Mesenchymal stem cell (in vitro differentiated cells and primary cell): ENCODE results near the gene ARL13B.
"Not testable (repeated sequence)": the region's sequence is repeated elsewhere in the genome, so short reads cannot be mapped to it uniquely, and the experiment has no call there.

Experiments
- DNase-seq: peaks from one replicate; pipeline ENCODE4 v3.0.0-alpha.2; 2013
- H2AFZ ChIP-seq: one replicate; pipeline ENCODE4 v1.6.1; 2013; ENCODE audit warnings: low read depth, mild to moderate bottlenecking, control low read depth, inconsistent platforms, low read length, moderate library complexity
- H2AK5ac ChIP-seq: 2 replicates; pipeline ENCODE4 v1.6.1; 2013; ENCODE audit warnings: low read length, moderate library complexity, mild to moderate bottlenecking, inconsistent platforms; ENCODE audit not compliant: severe bottlenecking
- H2BK120ac ChIP-seq: one replicate; pipeline ENCODE4 v1.6.1; 2013; ENCODE audit warnings: low read depth, mild to moderate bottlenecking, inconsistent platforms, low read length, moderate library complexity
- H2BK12ac ChIP-seq, 2 experiments: one replicate each; pipeline ENCODE4 v1.6.1; 2013; ENCODE audit warnings: inconsistent platforms in 2 of 2, low read length in 2 of 2, mild to moderate bottlenecking in 2 of 2, moderate library complexity in 2 of 2, control low read depth in 1 of 2
- H2BK15ac ChIP-seq: one replicate; pipeline ENCODE4 v1.6.1; 2013; ENCODE audit warnings: mild to moderate bottlenecking, low read depth, inconsistent platforms; ENCODE audit not compliant: poor library complexity, severe bottlenecking
- H2BK5ac ChIP-seq: 2 replicates; pipeline ENCODE4 v1.6.1; 2013; ENCODE audit warnings: low read depth, mild to moderate bottlenecking, low read length, control low read depth, inconsistent platforms; ENCODE audit not compliant: poor library complexity, severe bottlenecking
- H3K14ac ChIP-seq, 2 experiments: one replicate each; pipeline ENCODE4 v1.6.1; 2013; ENCODE audit warnings: inconsistent platforms in 2 of 2, low read length in 2 of 2, control low read depth in 1 of 2, mild to moderate bottlenecking in 1 of 2, moderate library complexity in 1 of 2
- H3K18ac ChIP-seq, 2 experiments: one replicate each; pipeline ENCODE4 v1.6.1; 2013; ENCODE audit warnings: inconsistent platforms in 2 of 2, low read length in 2 of 2, control low read depth in 1 of 2, low read depth in 1 of 2, mild to moderate bottlenecking in 1 of 2
- H3K23ac ChIP-seq, 2 experiments: one replicate each; pipeline ENCODE4 v1.6.1; 2013; ENCODE audit warnings: inconsistent platforms in 2 of 2, low read length in 2 of 2, mild to moderate bottlenecking in 2 of 2, moderate library complexity in 2 of 2, control low read depth in 1 of 2
- H3K27ac ChIP-seq: 2 replicates; pipeline ENCODE4 v1.5.1; 2013; ENCODE audit warnings: mild to moderate bottlenecking, moderate library complexity, low read length, control low read depth, inconsistent platforms; ENCODE audit not compliant: poor library complexity, severe bottlenecking
- H3K27me3 ChIP-seq, 2 experiments: 2 replicates each; pipeline versions ENCODE4 v1.6.1 to v1.7.0; 2013; ENCODE audit warnings: low read length in 2 of 2, mild to moderate bottlenecking in 2 of 2, moderate library complexity in 2 of 2, control low read depth in 1 of 2, inconsistent platforms in 1 of 2; ENCODE audit not compliant: control insufficient read depth in 1 of 2, insufficient read depth in 1 of 2
- H3K36me3 ChIP-seq, 2 experiments: 2 replicates each; pipeline versions ENCODE4 v1.6.1 to v1.7.0; 2013; ENCODE audit warnings: low read length in 2 of 2, control low read depth in 1 of 2, inconsistent platforms in 1 of 2, low read depth in 1 of 2, mild to moderate bottlenecking in 1 of 2; ENCODE audit not compliant: insufficient read depth in 2 of 2, control insufficient read depth in 1 of 2
- H3K4ac ChIP-seq, 2 experiments: one replicate each; pipeline ENCODE4 v1.6.1; 2013; ENCODE audit warnings: inconsistent platforms in 2 of 2, low read length in 2 of 2, mild to moderate bottlenecking in 2 of 2, moderate library complexity in 2 of 2, control low read depth in 1 of 2, low read depth in 1 of 2
- H3K4me1 ChIP-seq: 2 replicates; pipeline ENCODE4 v1.6.1; 2013; ENCODE audit warnings: low read depth, low read length, control low read depth; ENCODE audit not compliant: control insufficient read depth, insufficient read depth
- H3K4me2 ChIP-seq: 2 replicates; pipeline ENCODE4 v1.6.1; 2013; ENCODE audit warnings: low read length, mild to moderate bottlenecking, inconsistent platforms; ENCODE audit not compliant: poor library complexity, severe bottlenecking
- H3K4me3 ChIP-seq, 2 experiments: 2 replicates each; pipeline versions ENCODE4 v1.5.1 to v1.7.0; 2013; ENCODE audit warnings: low read length in 2 of 2, mild to moderate bottlenecking in 2 of 2, control low read depth in 1 of 2, low read depth in 1 of 2; ENCODE audit not compliant: insufficient read depth in 1 of 2
- H3K79me1 ChIP-seq: replicated peaks from 2 replicates; pipeline ENCODE4 v1.6.1; 2013; ENCODE audit warnings: mild to moderate bottlenecking, control low read depth, low read length, inconsistent platforms; ENCODE audit not compliant: poor library complexity, severe bottlenecking
- H3K9ac ChIP-seq: 2 replicates; pipeline ENCODE4 v1.7.0; 2013; ENCODE audit warnings: mild to moderate bottlenecking, low read length, moderate library complexity
- H3K9me3 ChIP-seq: 2 replicates; pipeline ENCODE4 v1.7.0; 2013; ENCODE audit warnings: mild to moderate bottlenecking, low read length; ENCODE audit not compliant: control insufficient read depth
- H4K8ac ChIP-seq: one replicate; pipeline ENCODE4 v1.6.1; 2013; ENCODE audit warnings: inconsistent platforms, mild to moderate bottlenecking, low read length, moderate library complexity
- H4K91ac ChIP-seq: one replicate; pipeline ENCODE4 v1.6.1; 2013; ENCODE audit warnings: mild to moderate bottlenecking, low read length, inconsistent platforms
- WGBS: methylation state at CpG from one replicate; pipeline ENCODE4 v1.1.7; 2013; ENCODE audit warnings: mixed read lengths; 5-methylcytosine and 5-hydroxymethylcytosine counted together

ARL13B gene

DNA sequence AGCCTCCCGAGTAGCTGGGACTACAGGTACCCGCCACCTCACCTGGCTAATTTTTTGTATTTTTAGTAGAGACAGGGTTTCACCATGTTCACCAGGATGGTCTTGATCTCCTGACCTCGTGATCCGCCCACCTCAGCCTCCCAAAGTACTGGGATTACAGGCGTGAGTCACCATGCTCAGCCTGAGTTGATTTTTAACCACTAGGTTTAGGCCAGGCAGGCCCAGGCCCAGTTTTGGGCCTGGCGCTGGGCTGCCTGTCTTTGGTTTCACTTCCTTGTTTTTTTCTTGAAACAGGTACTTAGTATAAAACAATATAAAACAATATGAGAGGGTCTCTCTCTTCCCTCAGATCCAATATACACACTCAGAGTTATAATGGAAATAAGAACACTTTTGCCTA, 42.5 kb upstream of the ARL13B start:
- not testable (repeated sequence) for H2BK120ac ChIP-seq, H3K23ac ChIP-seq, H3K27me3 ChIP-seq, H3K79me1 ChIP-seq, H3K36me3 ChIP-seq, H3K4me2 ChIP-seq, H4K8ac ChIP-seq, H2AFZ ChIP-seq, H3K9me3 ChIP-seq, H3K9ac ChIP-seq, H3K18ac ChIP-seq, H3K4ac ChIP-seq, H3K14ac ChIP-seq, H2BK15ac ChIP-seq, H3K4me1 ChIP-seq, DNase-seq, H3K4me3 ChIP-seq, H4K91ac ChIP-seq, H2BK5ac ChIP-seq, H2BK12ac ChIP-seq, H2AK5ac ChIP-seq, H3K27ac ChIP-seq
- 93% methylated on average over 5 of the region's 6 CpGs for WGBS

DNA sequence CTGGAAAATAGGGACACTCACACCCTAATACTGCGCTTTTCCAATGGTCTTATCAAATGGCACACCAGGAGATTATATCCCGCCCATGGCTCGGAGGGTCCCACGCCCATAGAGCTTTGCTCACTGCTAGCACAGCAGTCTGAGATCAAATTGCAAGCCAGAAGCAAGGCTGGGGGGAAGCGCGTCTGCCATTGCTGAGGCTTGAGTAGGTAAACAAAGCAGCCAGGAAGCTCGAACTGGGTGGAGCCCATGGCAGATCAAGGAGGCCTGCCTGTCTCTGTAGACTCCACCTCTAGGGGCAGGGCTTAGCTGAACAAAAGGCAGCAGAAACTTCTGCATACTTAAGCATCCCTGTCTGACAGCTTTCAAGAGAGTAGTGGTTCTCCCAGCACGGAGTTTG, 30.0 kb upstream of the ARL13B start:
- not testable (repeated sequence) for DNase-seq, H3K4ac ChIP-seq, H2AFZ ChIP-seq, H3K27ac ChIP-seq, H3K4me1 ChIP-seq, H3K4me2 ChIP-seq, H3K9ac ChIP-seq, H3K27me3 ChIP-seq, H4K91ac ChIP-seq, H3K9me3 ChIP-seq, H3K36me3 ChIP-seq, H2BK5ac ChIP-seq, H3K79me1 ChIP-seq, H2BK120ac ChIP-seq, H2BK12ac ChIP-seq, H3K4me3 ChIP-seq, H2AK5ac ChIP-seq, H3K14ac ChIP-seq, H2BK15ac ChIP-seq, H3K23ac ChIP-seq, H4K8ac ChIP-seq, H3K18ac ChIP-seq
- WGBS = 87% methylated on average over 8 of the region's 8 CpGs

DNA sequence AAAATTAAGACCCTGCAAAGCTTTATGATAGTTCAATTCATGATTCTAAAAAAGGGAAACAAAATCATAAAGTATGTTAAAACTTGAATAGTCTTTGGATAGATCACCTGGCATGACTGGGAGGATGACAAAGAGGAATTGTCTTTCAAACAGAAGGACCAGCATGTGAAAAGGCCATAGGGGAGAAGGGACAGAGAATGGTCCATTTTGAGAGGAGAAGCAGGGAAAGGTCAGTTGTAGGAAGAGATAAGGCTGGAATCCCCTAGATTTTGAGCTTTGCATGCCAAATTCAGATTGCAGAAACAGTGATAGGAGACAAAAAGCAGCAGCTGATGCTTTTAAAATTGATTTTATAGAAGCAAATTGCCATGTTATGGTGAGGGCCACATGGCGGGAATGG, 18.9 kb upstream of the ARL13B start:
- Histone ChIP-seq H3K27me3 (no peaks in the 10 kb centered on the region), H3K14ac (no peak overlapping the region), H3K9me3 (no peaks in the 10 kb centered on the region), H2BK12ac (no peak overlapping the region), H2BK120ac (no peak overlapping the region), H2BK5ac (no peak overlapping the region), H3K27ac (no peak overlapping the region), H3K23ac (no peak overlapping the region), H3K36me3 (no peaks in the 10 kb centered on the region), H3K4me3 (no peak overlapping the region), H3K18ac (no peak overlapping the region), H3K79me1 (no peaks in the 10 kb centered on the region), H2AK5ac (no peak overlapping the region), H4K8ac (no peak overlapping the region), H3K9ac (no peak overlapping the region), H2BK15ac (no peak overlapping the region), H4K91ac (no peak overlapping the region), H3K4ac (no peak overlapping the region), H3K4me2 (no peak overlapping the region), H2AFZ (no peak overlapping the region), H3K4me1 (no peaks in the 10 kb centered on the region)
- WGBS = 100% methylated on average over 1 of the region's 1 CpG
- no peak for DNase-seq

DNA sequence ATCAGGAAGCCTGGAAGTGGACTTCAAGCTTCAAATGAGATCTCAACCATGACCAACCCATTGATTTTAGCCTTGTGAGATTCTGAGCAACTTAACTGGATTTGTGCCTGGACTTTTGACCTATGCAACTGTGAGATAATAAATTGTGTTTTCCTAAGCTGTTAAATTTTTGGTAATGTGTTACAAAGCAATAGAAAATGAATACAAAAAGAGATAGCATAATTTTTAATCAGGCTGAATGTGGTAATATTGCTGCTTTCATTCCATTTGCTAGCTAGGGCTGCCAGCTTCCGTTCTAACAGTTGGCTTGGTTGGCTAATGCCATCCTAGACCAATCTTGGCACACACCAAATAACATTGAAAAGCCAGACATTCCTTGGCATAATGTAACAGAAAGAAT, 18.5 kb upstream of the ARL13B start:
- no peaks in the 10 kb centered on the region for H3K79me1 ChIP-seq
- no peak overlapping the region for H2AK5ac ChIP-seq
- H2BK120ac ChIP-seq = no peak overlapping the region
- no peak overlapping the region for H3K27ac ChIP-seq
- H3K14ac ChIP-seq = no peak overlapping the region
- H2BK15ac ChIP-seq = no peak overlapping the region
- no peak overlapping the region for H3K4ac ChIP-seq
- H3K4me3 ChIP-seq = no peak overlapping the region
- no peak overlapping the region for H4K91ac ChIP-seq
- no peak overlapping the region for H2AFZ ChIP-seq
- no peak overlapping the region for H3K23ac ChIP-seq
- H2BK5ac ChIP-seq = no peak overlapping the region
- no peaks in the 10 kb centered on the region for H3K9me3 ChIP-seq
- no peak overlapping the region for H3K9ac ChIP-seq
- no peak overlapping the region for H4K8ac ChIP-seq
- no peaks in the 10 kb centered on the region for H3K36me3 ChIP-seq
- 75% methylated on average over 1 of the region's 1 CpG for WGBS
- no peak overlapping the region for H3K18ac ChIP-seq
- no peaks in the 10 kb centered on the region for H3K4me1 ChIP-seq
- H3K27me3 ChIP-seq = no peaks in the 10 kb centered on the region
- no peak overlapping the region for H3K4me2 ChIP-seq
- no peak for DNase-seq
- H2BK12ac ChIP-seq = no peak overlapping the region
